Hepatocyte (in vitro differentiated cells): ENCODE results near the gene PITX2.

Experiments used
- EZH2 ChIP-seq: fragments of 200-600 bp; sonication (generic); IDR thresholded peaks from 2 replicates; pipeline ENCODE4 v1.6.1; 2016; ENCODE audit warnings: antibody characterized with exemption, mild to moderate bottlenecking, borderline replicate concordance
- EZH2phosphoT487 ChIP-seq: fragments of 200-600 bp; sonication (generic); IDR thresholded peaks from one replicate; pipeline ENCODE4 v1.6.1; 2018; ENCODE audit warnings: antibody characterized with exemption, mild to moderate bottlenecking, low read depth, moderate library complexity; ENCODE audit not compliant: unreplicated experiment, severe bottlenecking
- TF ChIP-seq, protein P1 (sequence below): fragments of 200-600 bp; sonication (generic); IDR thresholded peaks from 2 replicates; pipeline ENCODE4 v1.5.1; 2016; ENCODE audit warnings: antibody characterized with exemption, mild to moderate bottlenecking; ENCODE audit not compliant: poor library complexity

DNA sequence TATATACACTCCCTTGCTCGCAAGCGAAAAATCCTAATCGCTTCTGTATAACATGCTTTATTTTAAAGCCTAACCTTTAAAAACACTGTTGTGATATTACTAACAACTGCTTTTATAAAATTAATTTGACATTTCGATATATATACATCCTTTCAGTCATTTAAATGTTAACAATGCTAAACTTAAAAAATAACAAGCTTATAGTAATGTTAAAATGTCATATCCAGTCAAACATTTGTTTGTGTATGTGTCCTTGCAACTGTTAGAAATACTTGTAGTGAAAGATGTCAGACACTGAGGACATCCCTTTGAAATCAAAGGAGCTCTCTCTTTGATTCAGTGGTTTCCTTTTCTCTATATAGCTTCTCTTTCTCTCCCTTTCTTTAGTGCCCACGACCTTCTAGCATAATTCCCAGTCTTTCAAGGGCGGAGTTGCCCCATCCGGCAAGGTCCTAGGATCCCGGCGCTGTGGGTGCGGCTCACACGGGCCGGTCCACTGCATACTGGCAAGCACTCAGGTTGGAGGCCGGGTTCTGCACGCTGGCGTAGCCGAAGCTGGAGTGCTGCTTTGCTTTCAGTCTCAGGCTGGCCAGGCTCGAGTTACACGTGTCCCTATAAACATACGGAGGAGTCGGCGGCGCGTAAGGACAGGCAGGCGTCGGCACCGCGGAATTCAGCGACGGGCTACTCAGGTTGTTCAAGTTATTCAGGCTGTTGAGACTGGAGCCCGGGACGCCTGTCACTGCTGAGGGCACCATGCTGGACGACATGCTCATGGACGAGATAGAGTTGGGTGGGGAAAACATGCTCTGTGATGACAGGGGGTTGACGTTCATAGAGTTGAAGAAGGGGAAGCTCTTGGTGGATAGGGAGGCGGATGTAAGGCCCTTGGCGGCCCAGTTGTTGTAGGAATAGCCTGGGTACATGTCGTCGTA lies 5.0 kb downstream of the PITX2 start:
- TF ChIP-seq, protein P1, sequence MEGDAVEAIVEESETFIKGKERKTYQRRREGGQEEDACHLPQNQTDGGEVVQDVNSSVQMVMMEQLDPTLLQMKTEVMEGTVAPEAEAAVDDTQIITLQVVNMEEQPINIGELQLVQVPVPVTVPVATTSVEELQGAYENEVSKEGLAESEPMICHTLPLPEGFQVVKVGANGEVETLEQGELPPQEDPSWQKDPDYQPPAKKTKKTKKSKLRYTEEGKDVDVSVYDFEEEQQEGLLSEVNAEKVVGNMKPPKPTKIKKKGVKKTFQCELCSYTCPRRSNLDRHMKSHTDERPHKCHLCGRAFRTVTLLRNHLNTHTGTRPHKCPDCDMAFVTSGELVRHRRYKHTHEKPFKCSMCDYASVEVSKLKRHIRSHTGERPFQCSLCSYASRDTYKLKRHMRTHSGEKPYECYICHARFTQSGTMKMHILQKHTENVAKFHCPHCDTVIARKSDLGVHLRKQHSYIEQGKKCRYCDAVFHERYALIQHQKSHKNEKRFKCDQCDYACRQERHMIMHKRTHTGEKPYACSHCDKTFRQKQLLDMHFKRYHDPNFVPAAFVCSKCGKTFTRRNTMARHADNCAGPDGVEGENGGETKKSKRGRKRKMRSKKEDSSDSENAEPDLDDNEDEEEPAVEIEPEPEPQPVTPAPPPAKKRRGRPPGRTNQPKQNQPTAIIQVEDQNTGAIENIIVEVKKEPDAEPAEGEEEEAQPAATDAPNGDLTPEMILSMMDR: no peak
- TF ChIP-seq EZH2: no peak
- peak; percentile 64 for TF ChIP-seq EZH2phosphoT487
